ENCODE data around the gene C1QTNF2.
A peak's percentile ranks its signal among the peaks of the same experiment; 100 is the strongest.
"Not testable (repeated sequence)": the region's sequence is repeated elsewhere in the genome, so short reads cannot be mapped to it uniquely, and the experiment has no call there.

C1QTNF2 gene

GRCh38 chr5:160340513-160340912 is 29.9 kb downstream of the C1QTNF2 start:
- DNase-seq = not testable (repeated sequence)

GRCh38 chr5:160339406-160340130 is 30.9 kb downstream of the C1QTNF2 start:
- DNase-seq = no peak

GRCh38 chr5:160334716-160335115 is 35.7 kb downstream of the C1QTNF2 start:
- not testable (repeated sequence) for DNase-seq

GRCh38 chr5:160333721-160334120 is 36.7 kb downstream of the C1QTNF2 start:
- DNase-seq = no peak

- no peak for DNase-seq
Measured at GRCh38 chr5:160330212-160330611, 40.2 kb downstream of the C1QTNF2 start.

- no peak for DNase-seq
Measured at GRCh38 chr5:160327818-160328217, 42.6 kb downstream of the C1QTNF2 start.

GRCh38 chr5:160326981-160327380 is 43.4 kb downstream of the C1QTNF2 start:
- DNase-seq = no peak

- DNase-seq = no peak
Measured at GRCh38 chr5:160325716-160326115, 44.7 kb downstream of the C1QTNF2 start.

GRCh38 chr5:160324886-160325285 is 45.5 kb downstream of the C1QTNF2 start:
- no peak for DNase-seq

GRCh38 chr5:160318409-160318808 is 52.0 kb downstream of the C1QTNF2 start:
- no peak for DNase-seq

- DNase-seq = no peak
Measured at GRCh38 chr5:160317434-160317833, 53.0 kb downstream of the C1QTNF2 start.

- DNase-seq = peak; percentile 29
Measured at GRCh38 chr5:160315968-160316367, 54.5 kb downstream of the C1QTNF2 start.

- DNase-seq = no peak
Measured at GRCh38 chr5:160312960-160313727, 57.3 kb downstream of the C1QTNF2 start.

- DNase-seq = no peak
Measured at GRCh38 chr5:160312134-160312959, 58.1 kb downstream of the C1QTNF2 start, which contains the start of gene CCNJL. CCNJL (minus strand) TSS chr5:160312564; CDS start chr5:160311923, 641 bp downstream.

GRCh38 chr5:160311491-160312133 is 58.8 kb downstream of the C1QTNF2 start:
- DNase-seq = no peak

- DNase-seq = no peak
Measured at GRCh38 chr5:160310552-160311295, 59.7 kb downstream of the C1QTNF2 start.

- no peak for DNase-seq
Measured at GRCh38 chr5:160310140-160310539, 60.3 kb downstream of the C1QTNF2 start.

- DNase-seq = no peak
Measured at GRCh38 chr5:160306696-160307095, 63.7 kb downstream of the C1QTNF2 start.

GRCh38 chr5:160305319-160305718 is 65.1 kb downstream of the C1QTNF2 start:
- DNase-seq = no peak

GRCh38 chr5:160303690-160304089 is 66.7 kb downstream of the C1QTNF2 start:
- no peak for DNase-seq

- DNase-seq = no peak
Measured at GRCh38 chr5:160298189-160298588, 72.2 kb downstream of the C1QTNF2 start.

- no peak for DNase-seq
Measured at GRCh38 chr5:160297776-160298175, 72.7 kb downstream of the C1QTNF2 start.
